ENCODE measurements around the gene POLE2. TPM values are rescaled to one million over a fixed set of nuclear protein-coding genes. Genes with fewer than 3 reads are reported as not detected.

POLE2 gene
- total and polyA plus RNA-seq, 7 donors: 0.46 to 2.3 (median 0.72) TPM; not detected in 1

DNA sequence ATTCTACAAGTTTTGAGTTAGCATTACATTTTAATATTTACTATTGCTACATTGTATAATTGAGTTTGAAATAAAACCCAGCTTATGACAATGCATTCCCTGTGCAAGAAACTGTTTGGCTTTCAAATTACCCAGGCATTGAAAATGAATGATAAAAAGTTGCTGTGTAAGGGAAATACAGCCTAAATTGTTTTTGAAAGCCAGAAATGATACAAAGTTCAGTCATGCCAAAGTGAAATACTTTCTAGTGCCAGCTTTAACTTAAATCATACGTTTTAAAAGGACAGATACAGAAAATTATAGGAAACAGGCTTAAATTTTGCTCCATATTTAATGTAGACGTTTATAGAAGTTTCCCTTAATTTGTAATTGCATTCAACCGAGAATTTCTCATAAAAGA is 64.6 kb downstream of the POLE2 start:
- Histone ChIP-seq H3K9me3 (no peaks in the 10 kb centered on the region), H3K27ac (no peak overlapping the region), H3K4me1 (peaks cover 41% of the 10 kb centered on the region), H3K36me3 (ENCODE audit: insufficient read depth in 1 of 2, low read depth in 1 of 2) (peaks cover 0 to 38% of the 10 kb centered on the region in 2 donors), H3K27me3 (ENCODE audit: insufficient read depth in 3 of 3, low read length in 2 of 3) (no peaks in the 10 kb centered on the region), H3K4me3 (peak overlapping the region; percentile 80)
- no peak for TF ChIP-seq CTCF (IDR thresholded peaks at IDR 0.05)
- ATAC-seq: no peak
- intact Hi-C loops (cut with DNase I): loop anchor here (5.0 to 10.0 kb wide), 2 partner anchors 36 to 491 kb away; partner anchors contain the start of genes RPS29 (in 1 of the 2) and VCPKMT (in 1 of the 2)
- DNase-seq: no peak
- WGBS, 3 donors: 64 to 78% (median 73%) methylated on average over 3 of the region's 3 CpGs

DNA sequence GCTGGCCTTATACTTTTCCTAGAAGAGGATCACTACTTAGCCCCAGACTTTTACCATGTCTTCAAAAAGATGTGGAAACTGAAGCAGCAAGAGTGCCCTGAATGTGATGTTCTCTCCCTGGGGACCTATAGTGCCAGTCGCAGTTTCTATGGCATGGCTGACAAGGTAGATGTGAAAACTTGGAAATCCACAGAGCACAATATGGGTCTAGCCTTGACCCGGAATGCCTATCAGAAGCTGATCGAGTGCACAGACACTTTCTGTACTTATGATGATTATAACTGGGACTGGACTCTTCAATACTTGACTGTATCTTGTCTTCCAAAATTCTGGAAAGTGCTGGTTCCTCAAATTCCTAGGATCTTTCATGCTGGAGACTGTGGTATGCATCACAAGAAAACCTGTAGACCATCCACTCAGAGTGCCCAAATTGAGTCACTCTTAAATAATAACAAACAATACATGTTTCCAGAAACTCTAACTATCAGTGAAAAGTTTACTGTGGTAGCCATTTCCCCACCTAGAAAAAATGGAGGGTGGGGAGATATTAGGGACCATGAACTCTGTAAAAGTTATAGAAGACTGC is 65.9 kb downstream of the POLE2 start:
- intact Hi-C loops (cut with DNase I): loop anchor here (5.0 to 10.0 kb wide), 2 partner anchors 35 to 493 kb away; partner anchors contain the start of genes RPS29 (in 1 of the 2) and VCPKMT (in 1 of the 2)
- H3K4me3 ChIP-seq: peak overlapping the region; percentile 80
- no peak for ATAC-seq
- no peaks in the 10 kb centered on the region for H3K9me3 ChIP-seq
- H3K27me3 ChIP-seq (ENCODE audit: insufficient read depth in 3 of 3, low read length in 2 of 3): no peaks in the 10 kb centered on the region
- 51 to 57% (median 53%) methylated on average over 3 of the region's 3 CpGs for WGBS, 3 donors
- TF ChIP-seq CTCF (IDR thresholded peaks at IDR 0.05): no peak
- DNase-seq: no peak
- peak overlapping the region; percentile 11 for H3K27ac ChIP-seq
- H3K36me3 ChIP-seq (ENCODE audit: insufficient read depth in 1 of 2, low read depth in 1 of 2): peaks cover 0 to 40% of the 10 kb centered on the region in 2 donors
- H3K4me1 ChIP-seq: peaks cover 46% of the 10 kb centered on the region

DNA sequence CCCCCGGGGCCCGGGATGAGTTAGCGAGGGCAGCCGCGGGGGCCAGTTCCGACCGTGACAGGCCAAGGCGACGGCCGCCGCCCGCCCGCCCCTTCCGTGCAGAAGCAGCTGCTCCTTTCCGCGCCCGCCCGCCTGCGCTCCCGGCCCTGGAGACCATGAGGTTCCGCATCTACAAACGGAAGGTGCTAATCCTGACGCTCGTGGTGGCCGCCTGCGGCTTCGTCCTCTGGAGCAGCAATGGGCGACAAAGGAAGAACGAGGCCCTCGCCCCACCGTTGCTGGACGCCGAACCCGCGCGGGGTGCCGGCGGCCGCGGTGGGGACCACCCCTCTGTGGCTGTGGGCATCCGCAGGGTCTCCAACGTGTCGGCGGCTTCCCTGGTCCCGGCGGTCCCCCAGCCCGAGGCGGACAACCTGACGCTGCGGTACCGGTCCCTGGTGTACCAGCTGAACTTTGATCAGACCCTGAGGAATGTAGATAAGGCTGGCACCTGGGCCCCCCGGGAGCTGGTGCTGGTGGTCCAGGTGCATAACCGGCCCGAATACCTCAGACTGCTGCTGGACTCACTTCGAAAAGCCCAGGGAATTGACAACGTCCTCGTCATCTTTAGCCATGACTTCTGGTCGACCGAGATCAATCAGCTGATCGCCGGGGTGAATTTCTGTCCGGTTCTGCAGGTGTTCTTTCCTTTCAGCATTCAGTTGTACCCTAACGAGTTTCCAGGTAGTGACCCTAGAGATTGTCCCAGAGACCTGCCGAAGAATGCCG is 66.7 kb downstream of the POLE2 start:
- no peak for TF ChIP-seq CTCF (IDR thresholded peaks at IDR 0.05)
- peaks cover 46% of the 10 kb centered on the region for H3K4me1 ChIP-seq
- H3K27me3 ChIP-seq (ENCODE audit: insufficient read depth in 3 of 3, low read length in 2 of 3): no peaks in the 10 kb centered on the region
- intact Hi-C loops (cut with DNase I): loop anchor here (5.0 to 10.0 kb wide), 2 partner anchors 34 to 494 kb away; partner anchors contain the start of genes RPS29 (in 1 of the 2) and VCPKMT (in 1 of the 2)
- H3K9me3 ChIP-seq: no peaks in the 10 kb centered on the region
- ATAC-seq: peak; percentile 60 to 70 (median 64)
- peak; percentile 82 to 91 for DNase-seq
- H3K27ac ChIP-seq: peak overlapping the region; percentile 96
- H3K4me3 ChIP-seq: peak overlapping the region; percentile 80
- H3K36me3 ChIP-seq (ENCODE audit: insufficient read depth in 1 of 2, low read depth in 1 of 2): peaks cover 0 to 34% of the 10 kb centered on the region in 2 donors
- 4 to 5% (median 4%) methylated on average over 40 to 65 of the region's 65 CpGs for WGBS, 3 donors

GRCh38 chr14:49620182-49621113 is 67.6 kb downstream of the POLE2 start, which contains the start of the genes MGAT2 and RPL36AL:
Gene MGAT2 (plus strand): TSS chr14:49620799. CDS start chr14:49621269, 470 bp downstream.
Gene RPL36AL (minus strand): TSS chr14:49620626. CDS start chr14:49619104, 1,522 bp downstream.
- Histone ChIP-seq H3K27me3 (ENCODE audit: insufficient read depth in 3 of 3, low read length in 2 of 3) (no peaks in the 10 kb centered on the region), H3K4me1 (peaks cover 46% of the 10 kb centered on the region), H3K9me3 (no peaks in the 10 kb centered on the region), H3K36me3 (ENCODE audit: insufficient read depth in 1 of 2, low read depth in 1 of 2) (peaks cover 0 to 26% of the 10 kb centered on the region in 2 donors), H3K4me3 (peak within 1 kb of the TSS; percentile 80), H3K27ac (peak within 1 kb of the TSS; percentile 96)
- intact Hi-C loops (cut with DNase I): loop anchor here (5.0 to 10.0 kb wide), 2 partner anchors 33 to 494 kb away; partner anchors contain the start of genes RPS29 (in 1 of the 2) and VCPKMT (in 1 of the 2)
- ATAC-seq (peak; percentile 97 to 99 (median 98)), DNase-seq (peak; percentile 99)
- WGBS, 3 donors: 0% methylated on average over 78 to 85 of the region's 85 CpGs
- peak; percentile 14 for TF ChIP-seq CTCF (IDR thresholded peaks at IDR 0.05)

All from psoas muscle (tissue), 8 donors.